ENCODE data around the gene ZW10. TPM values are rescaled to one million over a fixed set of nuclear protein-coding genes. Genes with fewer than 3 reads are reported as not detected.
"Not testable (repeated sequence)": the region's sequence is repeated elsewhere in the genome, so short reads cannot be mapped to it uniquely, and the experiment has no call there.

The ZW10 gene
- polyA plus RNA-seq (ENCODE audit: insufficient read length): 14.9 TPM

GRCh38 chr11:113773416-113774173, at the start of gene ZW10:
TSS of gene ZW10 (minus strand) at chr11:113773692. CDS start at chr11:113773666, 26 bp downstream.
- DNase-seq (ENCODE audit: low read depth): peak; percentile 95

- DNase-seq (ENCODE audit: low read depth): no peak
Observed at GRCh38 chr11:113818426-113818825, 44.9 kb upstream of the ZW10 start.

GRCh38 chr11:113817626-113818025, 44.1 kb upstream of the ZW10 start:
- DNase-seq (ENCODE audit: low read depth): no peak

- no peak for DNase-seq (ENCODE audit: low read depth)
Observed at GRCh38 chr11:113817162-113817561, 43.7 kb upstream of the ZW10 start.

- no peak for DNase-seq (ENCODE audit: low read depth)
Observed at GRCh38 chr11:113814181-113814580, 40.7 kb upstream of the ZW10 start.

- DNase-seq (ENCODE audit: low read depth): no peak
Observed at GRCh38 chr11:113808931-113809330, 35.4 kb upstream of the ZW10 start.

GRCh38 chr11:113806406-113806805, 32.9 kb upstream of the ZW10 start:
- no peak for DNase-seq (ENCODE audit: low read depth)

- DNase-seq (ENCODE audit: low read depth): no peak
Observed at GRCh38 chr11:113805640-113806039, 32.1 kb upstream of the ZW10 start.

GRCh38 chr11:113802621-113803020, 29.1 kb upstream of the ZW10 start:
- no peak for DNase-seq (ENCODE audit: low read depth)

GRCh38 chr11:113796663-113797259, 23.3 kb upstream of the ZW10 start:
- DNase-seq (ENCODE audit: low read depth): peak; percentile 8

GRCh38 chr11:113789675-113790320, 16.3 kb upstream of the ZW10 start:
- DNase-seq (ENCODE audit: low read depth): no peak

GRCh38 chr11:113789016-113789415, 15.5 kb upstream of the ZW10 start:
- DNase-seq (ENCODE audit: low read depth): not testable (repeated sequence)

- DNase-seq (ENCODE audit: low read depth): no peak
Observed at GRCh38 chr11:113782134-113782533, 8.6 kb upstream of the ZW10 start.

- no peak for DNase-seq (ENCODE audit: low read depth)
Observed at GRCh38 chr11:113781682-113782081, 8.2 kb upstream of the ZW10 start.

- no peak for DNase-seq (ENCODE audit: low read depth)
Observed at GRCh38 chr11:113779496-113779895, 6.0 kb upstream of the ZW10 start, which contains the start of gene CLDN25. TSS of gene CLDN25 (plus strand) at chr11:113779796. CDS start at chr11:113779796, 0 bp downstream.

- DNase-seq (ENCODE audit: low read depth): no peak
Observed at GRCh38 chr11:113778111-113778910, 4.8 kb upstream of the ZW10 start.

- DNase-seq (ENCODE audit: low read depth): no peak
Observed at GRCh38 chr11:113774174-113774503, 647 bp upstream of the ZW10 start.

GRCh38 chr11:113773092-113773415, 438 bp downstream of the ZW10 start:
- DNase-seq (ENCODE audit: low read depth): peak; percentile 2

- DNase-seq (ENCODE audit: low read depth): no peak
Observed at GRCh38 chr11:113771964-113772363, 1.5 kb downstream of the ZW10 start.

GRCh38 chr11:113764527-113765219, 8.8 kb downstream of the ZW10 start:
- no peak for DNase-seq (ENCODE audit: low read depth)

GRCh38 chr11:113763040-113763439, 10.5 kb downstream of the ZW10 start:
- not testable (repeated sequence) for DNase-seq (ENCODE audit: low read depth)

- DNase-seq (ENCODE audit: low read depth): no peak
Observed at GRCh38 chr11:113760241-113760640, 13.3 kb downstream of the ZW10 start.
